RWPE2 (cell line): ENCODE data around the gene MEGF9.

Experiments
- ATAC-seq: fragments of 200-7000 bp; cut with Tn5 transposase; 3 replicates; pipeline ENCODE4 v1.9.1; 2021; ENCODE audit warnings: low read depth
- DNase-seq: peaks from one replicate; pipeline ENCODE4 v3.0.0-alpha.2; 2020; ENCODE audit warnings: low spot score
- H3K27ac ChIP-seq: fragments of 450-650 bp; 2 replicates; pipeline ENCODE4 v1.5.1; 2017; ENCODE audit warnings: mild to moderate bottlenecking; ENCODE audit not compliant: poor library complexity, severe bottlenecking
- H3K27me3 ChIP-seq: fragments of 250-450 bp; sonication (Bioruptor Pico); 2 replicates; pipeline ENCODE4 v1.5.1; 2021; ENCODE audit warnings: mild to moderate bottlenecking, moderate library complexity; ENCODE audit not compliant: insufficient read depth, poor library complexity, severe bottlenecking
- H3K36me3 ChIP-seq: fragments of 250-450 bp; sonication (Bioruptor Pico); 2 replicates; pipeline ENCODE4 v1.5.1; 2020; ENCODE audit warnings: low read depth, mild to moderate bottlenecking, moderate library complexity
- H3K4me1 ChIP-seq: fragments of 250-450 bp; sonication (Bioruptor Pico); 2 replicates; pipeline ENCODE4 v1.5.1; 2021; ENCODE audit warnings: mild to moderate bottlenecking, moderate library complexity; ENCODE audit not compliant: insufficient read depth, poor library complexity, severe bottlenecking
- H3K4me3 ChIP-seq: fragments of 250-450 bp; sonication (Bioruptor Pico); 2 replicates; pipeline ENCODE4 v1.5.1; 2021; ENCODE audit warnings: mild to moderate bottlenecking, moderate library complexity; ENCODE audit not compliant: severe bottlenecking
- H3K9me3 ChIP-seq: fragments of 250-450 bp; sonication (Bioruptor Pico); 2 replicates; pipeline ENCODE4 v1.5.1; 2021; ENCODE audit warnings: mild to moderate bottlenecking, moderate library complexity; ENCODE audit not compliant: severe bottlenecking
- TF ChIP-seq, protein P1 (sequence below): fragments of 450-650 bp; IDR thresholded peaks from one replicate; pipeline ENCODE4 v1.5.1; 2017; ENCODE audit warnings: mild to moderate bottlenecking, moderate library complexity; ENCODE audit not compliant: poor library complexity, severe bottlenecking

MEGF9 gene

DNA sequence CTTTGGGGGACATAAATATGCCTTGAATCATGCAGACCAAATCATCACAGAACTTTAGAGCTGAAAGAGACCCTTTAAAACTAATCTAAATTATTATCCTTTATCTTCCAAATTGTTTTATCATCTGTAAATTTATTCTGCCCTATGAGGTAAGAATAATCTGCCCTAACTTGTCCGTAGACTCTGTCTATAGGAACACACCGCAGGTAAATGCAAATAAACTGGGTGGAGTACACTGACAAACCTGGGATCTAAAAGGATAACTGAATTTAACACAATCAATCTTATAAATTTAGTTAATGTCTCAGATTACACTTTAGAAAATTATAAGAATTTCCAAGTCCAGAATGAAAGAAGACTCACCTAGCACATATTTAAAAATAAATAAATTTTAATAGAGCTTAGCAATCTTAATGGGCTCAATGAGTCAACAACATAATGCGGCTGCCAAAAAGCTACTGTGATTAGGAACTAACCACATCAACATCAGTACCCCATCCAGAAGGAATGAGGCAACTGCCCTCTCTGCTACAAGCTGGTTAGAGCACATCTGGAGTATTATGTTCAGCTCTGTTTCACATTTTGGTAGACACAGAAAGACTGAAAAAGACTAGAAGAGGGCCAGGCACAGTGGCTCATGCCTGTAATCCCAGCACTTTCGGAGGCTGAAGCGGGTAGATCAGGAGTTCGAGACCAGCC is 5.6 kb downstream of the MEGF9 start:
- TF ChIP-seq, protein P1, sequence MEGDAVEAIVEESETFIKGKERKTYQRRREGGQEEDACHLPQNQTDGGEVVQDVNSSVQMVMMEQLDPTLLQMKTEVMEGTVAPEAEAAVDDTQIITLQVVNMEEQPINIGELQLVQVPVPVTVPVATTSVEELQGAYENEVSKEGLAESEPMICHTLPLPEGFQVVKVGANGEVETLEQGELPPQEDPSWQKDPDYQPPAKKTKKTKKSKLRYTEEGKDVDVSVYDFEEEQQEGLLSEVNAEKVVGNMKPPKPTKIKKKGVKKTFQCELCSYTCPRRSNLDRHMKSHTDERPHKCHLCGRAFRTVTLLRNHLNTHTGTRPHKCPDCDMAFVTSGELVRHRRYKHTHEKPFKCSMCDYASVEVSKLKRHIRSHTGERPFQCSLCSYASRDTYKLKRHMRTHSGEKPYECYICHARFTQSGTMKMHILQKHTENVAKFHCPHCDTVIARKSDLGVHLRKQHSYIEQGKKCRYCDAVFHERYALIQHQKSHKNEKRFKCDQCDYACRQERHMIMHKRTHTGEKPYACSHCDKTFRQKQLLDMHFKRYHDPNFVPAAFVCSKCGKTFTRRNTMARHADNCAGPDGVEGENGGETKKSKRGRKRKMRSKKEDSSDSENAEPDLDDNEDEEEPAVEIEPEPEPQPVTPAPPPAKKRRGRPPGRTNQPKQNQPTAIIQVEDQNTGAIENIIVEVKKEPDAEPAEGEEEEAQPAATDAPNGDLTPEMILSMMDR, result no peak
- Histone ChIP-seq H3K36me3 (peaks cover 8% of the 10 kb centered on the region; the same call in 1 of the 2 replicates), H3K4me3 (no peak overlapping the region), H3K27ac (peak overlapping the region; percentile 42), H3K9me3 (no peaks in the 10 kb centered on the region), H3K27me3 (no peaks in the 10 kb centered on the region), H3K4me1 (peaks cover 24% of the 10 kb centered on the region)
- ATAC-seq (peak; percentile 78), DNase-seq (no peak)

DNA sequence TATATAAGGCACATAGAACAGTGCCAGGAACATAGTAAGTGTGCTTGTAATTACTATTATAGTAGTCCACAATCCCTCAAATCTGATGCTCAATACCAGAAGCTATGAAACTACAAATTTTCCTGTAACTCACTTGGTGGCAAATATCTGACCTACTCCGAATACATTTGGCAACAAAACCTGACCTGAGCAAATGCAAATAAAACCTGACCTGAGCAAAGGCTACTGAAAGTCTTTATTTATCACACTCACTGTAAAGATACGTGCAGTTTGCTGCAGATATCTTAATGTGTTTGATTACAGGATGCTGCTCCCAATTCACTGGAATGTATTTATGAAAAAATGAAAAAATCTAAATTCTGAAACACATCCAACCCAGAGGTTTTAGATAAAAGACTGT is 7.1 kb downstream of the MEGF9 start:
- TF ChIP-seq, protein P1, result no peak
- ATAC-seq, result no peak
- Histone ChIP-seq H3K4me3 (no peak overlapping the region), H3K36me3 (peaks cover 8% of the 10 kb centered on the region; the same call in 1 of the 2 replicates), H3K4me1 (peaks cover 24% of the 10 kb centered on the region), H3K27ac (no peak overlapping the region), H3K27me3 (no peaks in the 10 kb centered on the region), H3K9me3 (no peaks in the 10 kb centered on the region)
- no peak for DNase-seq

DNA sequence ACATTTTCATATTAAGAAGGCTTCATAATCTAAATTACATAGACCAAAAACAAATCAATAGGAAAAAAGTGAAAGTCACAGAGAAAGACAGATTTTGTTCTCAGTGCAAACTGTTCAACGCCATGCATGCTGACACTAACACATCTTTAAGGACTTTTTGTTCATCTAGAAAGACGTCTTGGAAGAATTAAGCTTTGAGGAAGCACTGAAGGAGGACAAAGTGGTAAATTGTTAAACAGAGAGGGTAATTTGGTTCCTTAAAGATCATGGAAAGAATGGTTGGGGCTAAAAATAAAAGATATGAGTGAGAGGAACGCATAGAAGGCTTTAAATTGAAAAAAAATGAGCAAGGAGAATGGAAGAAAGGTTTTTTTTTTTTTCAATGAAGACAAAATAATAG is 9.1 kb downstream of the MEGF9 start:
- ATAC-seq, result no peak
- TF ChIP-seq, protein P1, result no peak
- Histone ChIP-seq H3K36me3 (no peaks in the 10 kb centered on the region), H3K27ac (no peak overlapping the region), H3K27me3 (no peaks in the 10 kb centered on the region), H3K4me3 (no peak overlapping the region), H3K4me1 (peaks cover 11% of the 10 kb centered on the region), H3K9me3 (peaks cover 1% of the 10 kb centered on the region)
- DNase-seq, result no peak

DNA sequence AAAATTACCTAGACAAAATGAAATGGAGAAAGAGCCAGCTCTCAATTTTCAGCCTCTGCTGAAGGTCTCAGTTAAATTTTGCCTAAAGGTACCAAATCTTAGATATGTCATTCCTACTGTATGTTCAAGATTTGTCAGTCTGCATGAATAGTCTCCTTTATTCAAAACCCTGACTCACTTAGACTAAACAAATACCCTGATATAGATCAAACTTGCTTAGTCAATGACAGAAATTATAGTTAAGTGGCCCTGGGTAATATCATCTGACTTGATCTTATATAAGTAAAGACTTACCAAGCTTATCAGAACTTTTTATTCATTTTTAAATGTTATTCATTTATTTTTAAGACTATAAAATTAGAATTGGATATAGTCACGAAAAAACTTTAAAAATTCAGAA is 12.2 kb downstream of the MEGF9 start:
- DNase-seq, result no peak
- Histone ChIP-seq H3K4me3 (no peak overlapping the region), H3K9me3 (peaks cover 4% of the 10 kb centered on the region), H3K36me3 (no peaks in the 10 kb centered on the region), H3K27ac (no peak overlapping the region), H3K4me1 (no peaks in the 10 kb centered on the region), H3K27me3 (no peaks in the 10 kb centered on the region)
- TF ChIP-seq, protein P1, result no peak
- ATAC-seq, result peak; percentile 73

DNA sequence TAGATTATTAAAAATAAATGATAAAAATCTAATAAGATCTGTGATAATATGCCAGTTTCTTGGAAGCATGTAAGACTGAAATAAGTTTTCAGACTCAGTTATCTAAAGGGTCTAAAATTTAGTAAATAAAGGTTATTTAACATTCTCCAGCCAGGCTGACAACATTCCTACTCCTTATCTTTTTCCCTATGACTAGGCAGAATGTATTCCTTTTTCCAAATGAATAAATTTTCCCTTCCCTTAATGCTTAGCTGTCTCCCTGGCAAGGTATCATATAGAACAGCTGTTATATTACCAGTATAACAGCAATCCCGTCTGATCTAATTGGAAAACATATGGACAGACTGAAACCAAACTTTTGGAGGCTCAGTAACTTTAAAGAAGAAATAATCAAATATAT is 13.0 kb downstream of the MEGF9 start:
- no peaks in the 10 kb centered on the region for H3K4me1 ChIP-seq
- no peaks in the 10 kb centered on the region for H3K27me3 ChIP-seq
- H3K27ac ChIP-seq, result no peak overlapping the region
- DNase-seq (no peak), ATAC-seq (no peak)
- peaks cover 4% of the 10 kb centered on the region for H3K9me3 ChIP-seq
- H3K36me3 ChIP-seq, result no peaks in the 10 kb centered on the region
- H3K4me3 ChIP-seq, result no peak overlapping the region
- TF ChIP-seq, protein P1, result no peak
